DOHH2 (cell line): ENCODE results near the gene PRM3.

Experiments used
- H3F3A ChIP-seq: fragments of 200-600 bp; sonication (generic), shearing (Covaris generic); 2 replicates; pipeline ENCODE4 v1.6.0; 2016; ENCODE audit warnings: antibody characterized with exemption, mild to moderate bottlenecking; ENCODE audit not compliant: control insufficient read depth, insufficient read depth
- H3K27ac ChIP-seq: fragments of 200-600 bp; sonication (generic); 2 replicates; pipeline ENCODE4 v1.5.1; 2014; ENCODE audit warnings: low read depth, mild to moderate bottlenecking, low read length, moderate library complexity
- H3K27me3 ChIP-seq: fragments of 200-600 bp; sonication (generic); 2 replicates; pipeline ENCODE4 v1.6.1; 2014; ENCODE audit warnings: mild to moderate bottlenecking, low read length, mixed read lengths; ENCODE audit not compliant: control insufficient read depth
- H3K36me3 ChIP-seq: fragments of 200-600 bp; sonication (generic); 2 replicates; pipeline ENCODE4 v1.6.1; 2014; ENCODE audit warnings: mild to moderate bottlenecking, low read length, moderate library complexity, mixed read lengths; ENCODE audit not compliant: control insufficient read depth
- H3K4me1 ChIP-seq: fragments of 200-600 bp; sonication (generic); 2 replicates; pipeline ENCODE4 v1.6.1; 2014; ENCODE audit warnings: mild to moderate bottlenecking, low read length, mixed read lengths; ENCODE audit not compliant: control insufficient read depth
- H3K4me2 ChIP-seq: fragments of 200-600 bp; sonication (generic); 2 replicates; pipeline ENCODE4 v1.6.0; 2014; ENCODE audit warnings: mild to moderate bottlenecking, low read length, moderate library complexity
- H3K4me3 ChIP-seq: fragments of 200-600 bp; sonication (generic); 2 replicates; pipeline ENCODE4 v1.5.1; 2014; ENCODE audit warnings: mild to moderate bottlenecking, low read length, mixed read lengths
- H3K79me2 ChIP-seq: fragments of 200-600 bp; sonication (generic); 2 replicates; pipeline ENCODE4 v1.6.1; 2014; ENCODE audit warnings: mild to moderate bottlenecking, low read length, mixed read lengths; ENCODE audit not compliant: control insufficient read depth
- H3K9me2 ChIP-seq: fragments of 200-600 bp; sonication (generic); replicated peaks from 2 replicates; pipeline ENCODE4 v1.6.1; 2014; ENCODE audit warnings: mild to moderate bottlenecking, low read length, mixed read lengths; ENCODE audit not compliant: control insufficient read depth
- H3K9me3 ChIP-seq: fragments of 200-600 bp; sonication (generic); 2 replicates; pipeline ENCODE4 v1.6.1; 2014; ENCODE audit warnings: antibody characterized with exemption, low read length, mixed read lengths; ENCODE audit not compliant: control insufficient read depth, insufficient read depth
- H4K20me1 ChIP-seq: fragments of 200-600 bp; sonication (generic); 2 replicates; pipeline ENCODE4 v1.6.0; 2014; ENCODE audit warnings: low read depth, mild to moderate bottlenecking, antibody characterized with exemption, low read length, moderate library complexity; ENCODE audit not compliant: control insufficient read depth, insufficient read depth
- CTCF ChIP-seq: fragments of 200-600 bp; sonication (generic); IDR thresholded peaks from one replicate; pipeline ENCODE4 v1.5.1; 2014; ENCODE audit warnings: antibody characterized with exemption, mild to moderate bottlenecking, low read depth, low read length; ENCODE audit not compliant: poor library complexity, severe bottlenecking
- EZH2phosphoT487 ChIP-seq: fragments of 200-600 bp; sonication (generic); IDR thresholded peaks from 2 replicates; pipeline ENCODE4 v1.6.1; 2017; ENCODE audit warnings: borderline replicate concordance, mild to moderate bottlenecking, antibody characterized with exemption, low read length, moderate library complexity, mixed read lengths

PRM3 gene

GRCh38 chr16:11256661-11257130 is 16.7 kb downstream of the PRM3 start:
- H3K27ac ChIP-seq: no peak overlapping the region
- TF ChIP-seq EZH2phosphoT487 (no peak), CTCF (no peak)
- H4K20me1 ChIP-seq: peaks cover 12% of the 10 kb centered on the region
- H3K9me3 ChIP-seq: no peaks in the 10 kb centered on the region
- no peaks in the 10 kb centered on the region for H3K9me2 ChIP-seq
- peak overlapping the region; percentile 78 for H3K4me3 ChIP-seq
- peaks cover 37% of the 10 kb centered on the region for H3K79me2 ChIP-seq
- peak overlapping the region; percentile 84 for H3K4me2 ChIP-seq
- peaks cover 59% of the 10 kb centered on the region for H3K4me1 ChIP-seq
- H3F3A ChIP-seq: peaks cover 16% of the 10 kb centered on the region
- peaks cover 18% of the 10 kb centered on the region for H3K27me3 ChIP-seq
- peaks cover 39% of the 10 kb centered on the region for H3K36me3 ChIP-seq

GRCh38 chr16:11255737-11256660 is 17.4 kb downstream of the PRM3 start, which contains the start of gene SOCS1:
Gene SOCS1, minus strand, starts transcription at chr16:11256204. Its CDS starts 726 bp downstream, at chr16:11255478.
- Histone ChIP-seq H3K27ac (peak within 1 kb of the TSS; percentile 58), H3K79me2 (peaks cover 37% of the 10 kb centered on the region), H3K4me2 (peak within 1 kb of the TSS; percentile 98), H3K9me2 (no peaks in the 10 kb centered on the region), H3K27me3 (peaks cover 18% of the 10 kb centered on the region), H4K20me1 (peaks cover 12% of the 10 kb centered on the region), H3F3A (peaks cover 21% of the 10 kb centered on the region), H3K4me3 (peak within 1 kb of the TSS; percentile 78), H3K36me3 (peaks cover 40% of the 10 kb centered on the region), H3K4me1 (peaks cover 59% of the 10 kb centered on the region), H3K9me3 (no peaks in the 10 kb centered on the region)
- TF ChIP-seq EZH2phosphoT487 (no peak), CTCF (peak; percentile 90)

GRCh38 chr16:11254913-11255736 is 18.3 kb downstream of the PRM3 start:
- peaks cover 18% of the 10 kb centered on the region for H3K27me3 ChIP-seq
- H3F3A ChIP-seq: peaks cover 24% of the 10 kb centered on the region
- peak overlapping the region; percentile 98 for H3K4me2 ChIP-seq
- peak; percentile 52 for TF ChIP-seq CTCF
- TF ChIP-seq EZH2phosphoT487: no peak
- H3K9me3 ChIP-seq: no peaks in the 10 kb centered on the region
- peak overlapping the region; percentile 78 for H3K4me3 ChIP-seq
- H3K27ac ChIP-seq: peak overlapping the region; percentile 58
- H3K36me3 ChIP-seq: peaks cover 40% of the 10 kb centered on the region
- peaks cover 37% of the 10 kb centered on the region for H3K79me2 ChIP-seq
- peaks cover 59% of the 10 kb centered on the region for H3K4me1 ChIP-seq
- H3K9me2 ChIP-seq: no peaks in the 10 kb centered on the region
- H4K20me1 ChIP-seq: peaks cover 12% of the 10 kb centered on the region
